Activated CD4-positive, CD25-positive, alpha-beta regulatory T cell treated with anti-CD3 and anti-CD28 coated beads, Interleukin-2, amount 50 U/mL, for 16 hours (primary cell): ENCODE measurements around the gene RASGRP4.

Experiments
- DNase-seq: peaks from one replicate; pipeline ENCODE4 v3.0.0-alpha.2; 2020; ENCODE audit warnings: low read depth, low spot score

The RASGRP4 gene

DNA sequence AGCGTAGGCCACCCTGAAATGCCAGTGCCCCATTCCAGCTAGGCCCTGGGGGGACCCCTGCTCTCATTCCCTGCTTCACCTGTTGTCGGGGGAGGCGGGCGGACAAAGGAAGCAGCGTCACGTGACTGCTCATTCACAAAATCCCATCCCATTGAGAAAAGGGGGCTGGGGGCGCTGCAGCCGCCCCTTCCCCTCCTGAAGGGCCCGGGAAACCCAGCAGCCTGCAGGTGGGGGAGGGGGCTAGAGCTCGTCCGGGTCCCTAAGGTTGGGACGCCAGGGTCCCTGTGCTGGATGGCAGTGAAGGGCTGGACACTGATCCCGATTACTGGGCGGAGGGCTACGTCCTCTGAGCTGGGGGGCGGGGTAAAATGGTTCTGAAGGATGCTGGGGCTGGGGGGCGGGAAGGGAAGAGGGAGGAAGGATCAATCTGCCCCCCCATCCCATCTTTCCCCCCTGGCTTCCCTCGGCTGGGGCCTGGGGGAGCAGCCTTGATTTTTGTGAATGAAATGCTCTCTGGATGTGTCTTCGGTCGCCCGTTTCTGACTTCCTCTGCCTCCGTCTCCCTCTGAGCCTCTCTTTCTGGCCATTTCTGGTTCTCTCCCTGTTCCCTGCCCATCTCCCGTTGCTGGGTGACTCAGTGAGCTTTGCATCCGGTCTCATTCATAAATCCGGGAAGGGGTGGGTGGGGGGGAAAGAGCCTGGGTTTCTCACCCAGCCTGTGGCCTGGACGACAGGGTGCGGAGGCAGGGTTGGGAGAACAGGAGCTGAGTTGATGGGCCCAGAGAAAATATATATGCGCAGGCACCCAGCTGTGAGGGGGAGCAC lies 36.7 kb downstream of the RASGRP4 start:
- no peak for DNase-seq

DNA sequence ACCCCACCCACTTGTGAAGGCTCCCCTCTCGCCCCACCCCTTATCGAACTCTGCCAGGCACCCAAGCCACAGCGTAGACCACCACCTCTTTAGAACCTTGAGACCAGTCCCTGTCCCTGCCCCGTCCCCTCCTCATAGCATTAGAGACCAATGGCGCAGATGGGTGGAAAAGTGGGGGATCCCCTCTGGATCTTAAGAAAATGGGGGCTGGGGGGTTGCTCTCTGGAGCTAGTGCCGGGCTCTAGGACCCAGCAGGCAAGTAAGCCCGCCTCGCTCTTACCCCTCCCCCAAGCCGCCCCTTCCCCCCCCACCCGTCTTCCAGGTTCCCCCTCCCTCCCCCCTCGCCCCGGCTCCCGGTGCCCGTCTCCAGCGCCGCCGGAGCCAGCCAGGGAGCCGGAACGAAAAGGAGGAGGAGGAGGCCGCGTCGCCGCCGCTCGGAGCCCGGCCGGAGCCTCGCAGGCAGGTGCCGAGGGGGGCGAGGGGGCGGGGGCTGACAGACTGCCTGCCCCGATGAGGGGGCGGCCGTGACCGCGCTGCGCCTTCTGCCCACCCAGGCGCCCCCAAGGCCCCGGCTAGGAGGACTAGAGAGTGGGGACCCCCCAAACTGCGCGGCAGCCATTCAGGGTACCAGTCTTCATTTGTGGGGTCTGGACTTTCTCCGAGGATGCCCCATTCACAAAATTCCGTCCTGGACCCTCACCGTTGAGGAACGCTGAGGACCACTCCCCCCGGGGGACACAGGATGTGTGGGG lies 37.5 kb downstream of the RASGRP4 start, which contains the start of gene SPRED3:
Gene SPRED3 (plus strand): TSS at position 349 of the 752 bp plus-strand sequence. CDS start 1,606 bp downstream, outside the sequence.
- DNase-seq = no peak

DNA sequence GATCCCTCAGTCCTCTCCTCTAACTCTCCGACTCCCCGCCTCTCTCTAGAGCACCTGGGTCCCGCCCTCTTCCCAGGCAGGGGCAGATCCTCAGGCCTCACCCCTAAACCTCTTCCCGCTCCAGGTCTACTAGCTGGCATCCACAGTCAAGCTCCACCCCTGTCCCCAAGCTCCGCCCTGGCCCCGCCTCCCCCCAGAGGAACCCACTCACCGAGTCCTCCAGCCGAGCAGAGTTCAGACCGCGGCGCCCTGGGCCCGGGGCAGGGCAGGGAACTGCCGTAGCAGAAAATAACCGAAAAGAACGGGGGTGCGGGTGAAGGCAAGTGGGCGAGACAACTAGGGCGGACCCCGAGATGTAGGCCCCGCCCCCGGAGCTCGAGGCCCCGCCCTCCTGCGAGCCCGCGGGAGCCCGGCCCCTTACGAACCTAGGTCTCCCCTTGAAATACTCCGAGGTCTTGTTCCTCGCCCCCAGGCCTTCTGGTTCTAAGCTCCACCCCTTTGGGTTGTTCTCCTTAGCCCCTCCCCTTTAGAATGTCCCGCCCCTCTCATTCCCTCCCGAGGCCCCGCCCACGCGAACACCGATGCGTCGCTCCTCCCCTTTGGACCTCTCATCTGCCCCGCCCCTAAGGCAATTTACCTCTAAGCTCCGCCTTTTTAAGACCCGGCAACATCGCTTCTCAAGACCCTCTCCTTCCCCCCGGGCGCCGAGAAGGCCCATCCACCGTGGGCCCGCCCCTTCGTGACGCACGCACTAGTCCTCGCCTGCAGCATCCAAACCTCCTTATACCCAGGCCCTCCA lies 38.3 kb downstream of the RASGRP4 start, which contains the start of gene GGN:
Gene GGN (minus strand): TSS at position 485 of the 799 bp plus-strand sequence. CDS start 773 bp downstream, outside the sequence.
- peak; percentile 55 for DNase-seq

DNA sequence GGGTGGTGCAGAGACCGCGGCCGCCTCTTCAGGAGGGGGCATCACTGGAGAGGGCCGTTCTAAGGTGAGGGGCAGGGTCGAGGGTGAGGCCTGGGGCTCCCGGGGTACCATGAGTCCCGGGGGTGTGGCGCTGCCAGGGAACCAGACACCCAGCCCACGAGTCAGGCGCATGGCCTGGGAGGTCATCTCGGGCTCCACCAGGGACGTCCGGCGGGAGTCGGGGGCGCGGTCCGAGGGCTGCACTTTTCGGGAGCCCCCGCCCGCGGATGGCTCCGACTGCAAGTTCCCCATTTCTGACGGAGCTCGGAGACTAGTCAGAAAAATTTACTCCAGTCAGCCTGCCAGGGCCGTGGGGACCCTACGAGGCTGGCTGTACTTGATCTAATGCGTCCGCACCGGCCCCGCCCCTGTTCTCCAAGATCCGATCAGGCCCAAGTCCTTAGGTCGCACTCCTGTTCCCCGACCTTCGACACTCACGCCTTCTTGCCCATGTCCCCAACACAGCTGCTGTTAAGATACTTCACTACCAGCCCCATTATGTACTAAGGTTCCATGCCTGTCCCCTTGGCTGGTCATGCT lies 39.0 kb downstream of the RASGRP4 start:
- no peak for DNase-seq

DNA sequence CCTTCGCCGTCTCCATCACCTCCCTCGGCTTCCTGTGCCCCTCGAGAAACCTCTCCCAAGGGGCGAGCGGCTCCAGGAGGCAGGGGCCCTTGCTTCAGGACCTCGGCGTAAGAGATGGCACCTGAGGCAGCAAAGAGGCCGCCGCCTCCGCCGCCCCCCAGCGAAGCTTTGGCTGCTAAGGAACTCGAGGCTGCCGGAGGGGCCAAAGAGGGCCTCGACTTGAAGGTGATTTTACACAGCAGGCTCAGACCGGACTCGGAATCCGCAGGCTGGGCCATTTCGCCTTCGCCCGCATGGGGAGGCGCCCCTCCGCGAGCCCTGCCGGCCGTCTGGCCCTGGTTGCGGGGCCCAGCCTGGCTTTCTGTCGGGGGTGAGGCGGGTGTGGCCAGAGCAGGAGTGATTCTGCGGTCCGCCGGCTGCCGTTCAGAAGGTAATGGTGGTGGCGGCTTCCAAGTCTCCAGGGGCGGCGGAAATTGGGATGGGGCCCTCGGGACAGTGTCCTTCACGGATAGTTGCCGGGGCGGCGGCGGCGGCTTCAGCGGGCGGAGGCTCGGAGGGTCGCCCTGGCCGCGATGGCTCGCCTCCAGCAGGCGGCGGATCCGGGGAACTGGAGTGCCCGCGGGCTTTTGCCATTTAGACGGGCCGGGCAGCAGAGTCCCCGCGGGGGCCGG lies 39.6 kb downstream of the RASGRP4 start:
- DNase-seq = no peak

DNA sequence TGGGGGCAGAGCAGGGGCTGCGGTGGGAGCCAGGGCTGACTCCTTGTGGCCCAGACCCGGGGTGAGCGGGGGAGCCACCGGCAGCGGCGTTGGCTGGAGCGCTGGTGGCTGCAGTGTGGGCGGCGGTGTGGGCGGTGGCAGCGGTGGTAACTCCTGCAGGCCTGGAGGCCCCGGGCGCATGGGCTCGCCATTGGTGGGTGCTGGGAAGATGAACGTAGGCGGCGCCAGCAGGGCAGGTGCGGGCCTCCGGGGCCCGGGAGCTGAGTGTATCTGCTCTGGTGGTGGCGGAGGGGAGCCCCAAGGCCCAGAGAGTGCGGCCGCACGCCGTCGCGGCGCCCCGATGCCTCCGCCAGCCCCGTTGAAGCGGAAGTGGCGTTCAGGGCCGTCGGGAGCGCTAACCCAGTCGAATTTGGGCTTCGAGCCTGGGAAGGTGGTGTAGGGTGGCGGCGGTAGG lies 40.2 kb downstream of the RASGRP4 start:
- DNase-seq = no peak

DNA sequence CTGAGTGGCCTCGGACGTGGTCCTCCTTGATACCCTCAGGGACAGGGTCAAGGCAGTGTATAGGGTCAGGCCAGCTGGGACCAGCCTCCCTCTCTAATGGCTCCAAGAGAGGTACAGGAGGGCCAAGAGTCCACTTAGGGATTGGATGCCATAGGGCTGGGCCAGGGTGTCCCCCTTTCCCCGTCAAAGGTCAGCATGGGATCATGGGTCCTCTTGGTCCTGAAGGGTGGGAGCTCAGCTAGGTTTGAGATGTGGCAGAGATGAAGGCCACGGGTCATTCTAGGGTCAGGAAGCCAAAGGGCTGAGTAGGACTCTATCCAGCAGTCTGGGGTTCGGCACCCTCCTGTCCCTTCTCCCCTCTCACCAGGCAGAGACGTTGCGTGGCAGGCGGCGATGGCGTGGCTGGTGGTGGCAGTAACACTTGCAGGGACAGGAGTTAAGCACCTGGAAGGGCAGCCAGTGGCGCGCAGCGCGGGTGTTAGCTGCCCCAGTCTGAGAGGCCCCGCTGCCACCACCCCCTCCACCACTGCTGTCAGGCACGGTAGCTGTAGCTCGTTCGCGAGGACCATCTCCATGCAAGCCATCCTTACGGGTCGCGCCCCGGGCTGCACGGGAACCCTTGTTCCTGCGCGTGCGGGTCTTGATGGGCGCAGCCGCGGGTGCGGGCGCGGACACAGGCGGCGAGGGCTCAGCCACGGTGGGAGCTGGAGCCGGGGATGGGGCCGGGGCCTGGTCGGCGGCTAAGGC lies 40.8 kb downstream of the RASGRP4 start:
- no peak for DNase-seq

DNA sequence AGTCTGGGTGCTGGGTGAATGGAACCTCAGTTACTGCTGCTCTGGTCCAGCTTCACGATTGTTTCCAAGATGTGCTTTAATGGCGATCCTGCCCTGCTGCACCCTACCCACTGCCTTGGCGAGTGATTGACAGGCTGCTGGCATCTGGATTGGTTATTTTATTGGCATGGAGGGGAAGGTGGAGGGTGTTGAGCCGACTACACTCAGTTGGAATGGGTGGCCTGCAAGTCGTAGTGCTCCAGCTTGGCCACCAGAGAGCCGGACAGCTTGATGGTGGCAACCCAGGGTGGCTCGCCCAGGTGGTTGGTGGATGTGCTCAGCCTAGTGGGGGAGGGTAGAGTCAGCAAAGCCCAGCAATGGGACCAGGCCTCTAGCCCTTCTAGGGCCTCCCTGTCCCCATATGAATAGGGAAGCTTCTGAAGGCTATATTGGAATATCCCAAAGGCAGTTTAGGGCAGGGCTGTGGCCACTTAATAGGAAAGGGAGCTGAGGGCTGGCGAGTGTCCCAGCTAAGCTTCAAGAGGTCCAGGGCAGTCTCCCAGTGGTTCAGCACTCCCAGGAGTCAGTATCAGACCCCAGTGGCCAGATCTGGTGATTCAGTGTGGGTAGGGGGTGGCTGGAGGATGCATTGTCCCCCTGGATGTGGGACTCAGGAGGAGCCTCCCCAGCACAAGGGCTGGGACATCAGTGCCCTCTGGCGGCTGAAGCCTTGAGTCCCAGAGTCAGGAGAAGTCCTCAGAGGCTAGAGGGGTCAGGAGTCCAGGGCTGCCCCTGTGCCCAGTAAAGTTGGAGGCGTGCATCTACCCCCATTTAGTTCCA lies 41.6 kb downstream of the RASGRP4 start:
- no peak for DNase-seq

DNA sequence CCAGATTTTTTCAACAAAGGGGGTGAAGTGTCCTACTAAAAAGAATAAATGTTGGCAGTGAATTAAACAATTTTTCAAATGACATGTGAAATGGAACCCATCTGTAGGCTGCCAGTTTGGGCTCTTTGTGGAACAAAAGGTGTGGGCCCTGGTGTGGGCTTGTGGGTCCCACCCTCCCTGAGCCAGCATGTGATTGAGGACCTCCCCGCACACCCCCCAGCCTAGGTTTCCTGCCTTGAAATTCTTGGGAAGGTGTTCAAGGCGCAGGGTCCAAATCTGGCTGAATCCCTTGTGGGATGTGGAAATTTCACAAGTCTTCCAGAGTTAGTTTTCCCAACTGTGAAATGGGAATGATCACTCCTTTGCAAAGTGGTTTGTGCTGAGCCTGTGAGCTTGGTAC lies 42.3 kb downstream of the RASGRP4 start:
- no peak for DNase-seq

DNA sequence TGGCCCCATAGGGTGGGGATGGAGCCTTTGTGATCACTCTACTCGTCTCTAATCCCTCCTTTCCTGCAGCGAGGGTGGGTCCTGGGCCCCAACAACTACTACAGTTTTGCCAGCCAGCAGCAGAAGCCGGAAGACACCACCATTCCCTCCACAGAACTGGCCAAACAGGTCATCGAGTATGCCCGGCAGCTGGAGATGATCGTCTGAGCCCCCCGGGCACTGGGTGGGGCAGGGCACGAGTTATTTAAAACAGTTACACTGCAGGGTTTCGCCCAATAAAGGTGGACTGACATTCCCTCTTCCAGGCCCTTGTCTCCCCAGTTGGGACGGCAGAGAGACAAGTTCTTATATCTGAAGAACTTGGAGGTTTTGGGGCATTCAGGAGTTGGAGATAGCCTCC lies 42.8 kb downstream of the RASGRP4 start:
- no peak for DNase-seq

DNA sequence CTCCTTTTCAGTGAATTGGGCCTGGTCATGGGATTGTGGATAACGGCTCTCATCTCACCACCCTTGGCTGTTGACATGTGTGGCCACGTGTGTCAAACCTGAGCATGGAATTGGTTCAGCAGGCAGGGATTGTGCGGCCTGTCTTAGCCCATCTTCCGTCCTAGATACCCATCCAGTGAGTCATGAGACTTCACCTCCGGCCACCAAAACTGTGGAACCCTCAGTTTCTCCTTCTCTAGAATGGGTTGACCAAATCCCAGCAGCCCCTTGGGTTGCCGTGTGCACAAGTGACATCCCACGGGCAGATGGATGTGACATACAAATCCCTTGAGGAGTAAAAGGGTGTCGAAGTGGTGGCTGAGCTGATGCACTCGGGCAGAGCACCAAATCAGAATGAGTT lies 44.9 kb downstream of the RASGRP4 start:
- no peak for DNase-seq

DNA sequence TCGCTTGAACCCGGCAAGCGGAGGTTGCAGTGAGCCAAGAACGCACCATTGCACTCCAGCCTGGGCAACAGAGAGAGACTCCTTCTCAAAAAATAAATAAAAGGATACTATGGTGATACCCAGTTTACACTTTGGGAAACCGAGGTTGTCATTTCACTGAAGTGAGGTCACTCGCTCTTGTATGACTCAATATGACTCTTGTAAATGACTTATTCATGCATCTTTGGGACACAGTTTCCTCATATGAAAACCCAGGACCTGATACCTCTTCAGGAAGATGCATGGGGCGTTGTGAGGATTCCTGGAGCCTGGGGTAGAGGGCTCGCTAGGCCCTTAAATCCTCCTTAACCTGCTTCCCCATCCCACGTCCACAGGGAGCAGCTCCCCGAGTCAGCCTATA lies 47.2 kb downstream of the RASGRP4 start:
- DNase-seq = no peak

DNA sequence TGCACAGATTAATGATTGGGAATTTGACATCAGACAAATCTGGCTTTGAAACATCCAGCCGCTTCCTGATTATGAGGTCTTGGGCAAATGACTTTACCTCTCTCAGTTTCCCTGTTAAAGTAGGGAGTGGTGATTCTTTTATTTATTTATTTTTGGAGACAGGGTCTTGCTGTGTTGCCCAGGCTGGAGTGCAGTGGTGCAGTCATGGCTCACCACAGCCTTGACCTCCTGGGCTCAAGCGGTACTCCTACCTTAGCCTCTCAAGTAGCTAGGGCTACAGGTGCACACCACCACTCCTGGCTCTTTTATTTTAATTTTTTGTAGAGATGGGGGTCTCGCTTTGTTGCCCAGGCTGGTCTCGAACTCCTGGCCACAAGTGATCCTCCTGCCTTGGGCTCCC lies 49.0 kb downstream of the RASGRP4 start:
- no peak for DNase-seq

DNA sequence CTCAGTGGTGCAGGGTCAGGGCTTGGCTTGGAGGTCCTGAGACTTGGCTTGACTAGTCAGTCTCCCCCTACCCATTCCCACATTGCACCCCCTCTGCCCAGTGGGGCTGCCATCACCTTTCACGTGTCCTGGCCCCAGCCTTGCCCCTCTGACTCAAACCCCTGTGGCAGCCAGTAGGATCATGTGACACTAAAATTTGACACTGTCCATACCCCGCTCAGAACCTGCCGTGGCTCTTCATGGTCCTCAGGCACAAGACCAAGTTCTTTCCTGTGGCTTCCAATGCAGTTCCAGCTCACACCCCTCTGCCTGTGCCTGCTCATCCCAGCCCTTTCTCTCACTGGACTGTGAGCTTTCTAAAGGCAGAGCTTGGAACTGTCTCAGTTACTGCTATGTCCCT lies 49.4 kb downstream of the RASGRP4 start:
- DNase-seq = no peak

DNA sequence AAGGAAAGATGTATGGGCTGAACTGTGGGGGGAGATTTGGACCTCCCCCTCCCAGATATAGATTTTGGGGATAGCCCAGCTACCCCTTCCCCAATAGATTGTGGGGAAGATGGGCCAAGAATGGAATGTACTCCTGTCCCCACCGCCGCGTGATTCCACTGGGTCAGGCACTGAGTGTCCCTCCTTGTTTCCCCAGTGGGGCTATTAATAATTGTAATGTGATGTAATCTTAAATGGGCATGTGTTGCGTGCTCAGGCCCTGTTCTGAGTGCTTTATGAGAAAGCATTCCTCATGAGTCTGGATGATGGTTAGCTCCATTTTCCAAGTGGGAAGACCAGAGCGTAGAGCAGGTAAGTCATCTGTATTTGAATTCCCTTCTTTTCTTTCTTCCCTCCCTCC lies 50.3 kb downstream of the RASGRP4 start:
- DNase-seq = no peak

DNA sequence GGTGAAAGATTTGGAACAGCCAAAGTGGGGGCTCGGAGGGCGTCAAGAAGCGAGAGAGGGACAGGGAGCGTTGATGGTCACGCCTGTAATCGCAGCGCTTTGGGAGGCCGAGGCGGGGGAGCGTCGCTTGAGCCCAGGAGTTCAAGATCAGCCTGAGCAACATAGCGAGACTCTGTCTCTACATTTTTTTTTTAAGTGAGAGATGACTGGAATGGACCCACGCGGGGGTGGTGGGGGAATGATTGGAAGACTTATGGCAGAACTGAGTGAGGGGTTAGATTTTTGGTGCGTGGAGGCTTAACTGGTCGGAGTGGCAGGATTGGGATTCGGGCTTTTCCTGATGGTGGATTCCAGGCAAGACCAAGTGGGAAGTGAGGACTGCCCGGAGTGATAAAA lies 50.9 kb downstream of the RASGRP4 start:
- no peak for DNase-seq

DNA sequence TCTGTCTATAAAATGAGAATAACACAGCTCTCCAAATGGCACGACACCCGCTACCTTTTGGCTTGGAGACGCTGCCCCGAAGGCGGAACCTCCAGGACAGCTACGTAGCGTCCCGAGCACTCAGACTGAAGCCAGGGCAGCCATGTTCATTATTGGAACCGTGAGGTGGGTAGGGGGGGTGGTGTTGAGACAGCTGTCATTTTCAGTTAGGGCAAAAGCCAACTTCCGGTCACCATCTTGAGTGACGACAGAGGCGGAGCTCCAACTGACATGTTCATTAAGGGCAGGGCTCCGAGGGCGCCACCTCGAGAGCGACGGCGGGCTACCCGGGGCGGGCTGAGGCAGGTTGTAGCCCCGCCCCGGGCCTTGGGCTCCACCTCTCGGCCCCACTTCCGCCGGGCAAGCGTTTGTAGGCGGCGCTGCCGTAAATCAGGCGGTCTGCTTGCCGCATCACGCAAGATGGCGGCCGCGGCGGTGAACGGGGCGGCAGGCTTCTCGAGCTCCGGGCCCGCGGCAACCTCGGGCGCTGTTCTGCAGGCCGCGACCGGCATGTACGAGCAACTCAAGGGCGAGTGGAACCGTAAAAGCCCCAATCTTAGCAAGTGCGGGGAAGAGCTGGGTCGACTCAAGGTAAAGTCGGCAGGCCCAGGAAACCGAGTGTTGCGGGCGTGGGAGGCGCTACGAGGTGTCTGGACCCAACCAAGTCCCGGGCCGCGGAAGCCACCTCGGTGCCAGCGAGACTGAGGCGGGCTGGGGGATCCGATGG lies 51.5 kb downstream of the RASGRP4 start, which contains the start of gene PSMD8:
Gene PSMD8 (plus strand): TSS at position 240 of the 766 bp plus-strand sequence. CDS start 31 bp downstream, at position 271.
- DNase-seq = peak; percentile 98

DNA sequence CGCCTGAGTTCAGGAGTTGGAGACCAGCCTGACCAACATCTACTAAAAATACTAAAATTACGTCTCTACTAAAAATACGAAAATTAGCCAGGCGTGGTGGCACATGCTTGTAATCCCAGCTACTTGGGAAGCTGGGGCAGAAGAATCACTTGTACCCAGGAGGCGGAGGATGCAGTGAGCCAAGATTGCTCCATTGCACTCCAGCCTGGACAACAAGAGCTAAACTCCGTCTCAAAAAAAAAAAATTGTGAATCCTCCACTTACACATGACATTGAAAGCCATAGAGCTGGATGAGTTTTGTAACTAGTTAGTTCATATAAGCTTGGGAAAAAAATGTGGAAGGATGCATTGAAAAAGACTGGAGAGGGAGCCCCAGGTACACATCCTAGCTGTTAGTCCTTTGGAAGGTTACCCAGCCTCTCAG lies 52.1 kb downstream of the RASGRP4 start:
- no peak for DNase-seq
